ENCODE results near the gene NPAS3.

GRCh38 chr14:33670235-33670634 lies 731.6 kb downstream of the NPAS3 start:
- TF ChIP-seq, protein P1, sequence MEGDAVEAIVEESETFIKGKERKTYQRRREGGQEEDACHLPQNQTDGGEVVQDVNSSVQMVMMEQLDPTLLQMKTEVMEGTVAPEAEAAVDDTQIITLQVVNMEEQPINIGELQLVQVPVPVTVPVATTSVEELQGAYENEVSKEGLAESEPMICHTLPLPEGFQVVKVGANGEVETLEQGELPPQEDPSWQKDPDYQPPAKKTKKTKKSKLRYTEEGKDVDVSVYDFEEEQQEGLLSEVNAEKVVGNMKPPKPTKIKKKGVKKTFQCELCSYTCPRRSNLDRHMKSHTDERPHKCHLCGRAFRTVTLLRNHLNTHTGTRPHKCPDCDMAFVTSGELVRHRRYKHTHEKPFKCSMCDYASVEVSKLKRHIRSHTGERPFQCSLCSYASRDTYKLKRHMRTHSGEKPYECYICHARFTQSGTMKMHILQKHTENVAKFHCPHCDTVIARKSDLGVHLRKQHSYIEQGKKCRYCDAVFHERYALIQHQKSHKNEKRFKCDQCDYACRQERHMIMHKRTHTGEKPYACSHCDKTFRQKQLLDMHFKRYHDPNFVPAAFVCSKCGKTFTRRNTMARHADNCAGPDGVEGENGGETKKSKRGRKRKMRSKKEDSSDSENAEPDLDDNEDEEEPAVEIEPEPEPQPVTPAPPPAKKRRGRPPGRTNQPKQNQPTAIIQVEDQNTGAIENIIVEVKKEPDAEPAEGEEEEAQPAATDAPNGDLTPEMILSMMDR (IDR thresholded peaks at IDR 0.05), result no peak
- TF ChIP-seq ZFX (IDR thresholded peaks at IDR 0.05; ENCODE audit: borderline replicate concordance), result no peak

All from 22Rv1 (cell line).